HepG2 (cell line): ENCODE measurements around the gene COG5. TPM values are rescaled to one million over a fixed set of nuclear protein-coding genes. Genes with fewer than 3 reads are reported as not detected.

Source experiments
- ADNP ChIP-seq: sonication (generic); formaldehyde crosslinking; IDR thresholded peaks from 2 replicates; pipeline ENCODE4 v1.4.0; 2020; ENCODE audit warnings: missing genetic modification reagents
- DNMT3B ChIP-seq: conservative IDR thresholded peaks from 2 replicates; pipeline ENCODE4 v1.6.1; 2016; ENCODE audit warnings: missing biosample characterization, control low read depth
- NAIF1 ChIP-seq: sonication (generic); formaldehyde crosslinking; IDR thresholded peaks from 2 replicates; pipeline ENCODE4 v1.5.0; 2020; ENCODE audit warnings: mild to moderate bottlenecking, missing genetic modification reagents, borderline replicate concordance
- SALL2 ChIP-seq: sonication (generic); formaldehyde crosslinking; IDR thresholded peaks from 2 replicates; pipeline ENCODE4 v1.8.1; 2023; ENCODE audit warnings: mild to moderate bottlenecking, missing genetic modification reagents, inconsistent platforms
- SNAPC4 ChIP-seq: sonication (generic); formaldehyde crosslinking; IDR thresholded peaks from 2 replicates; pipeline ENCODE4 v1.4.0; 2020; ENCODE audit warnings: mild to moderate bottlenecking, missing genetic modification reagents
- THYN1 ChIP-seq: sonication (generic); formaldehyde crosslinking; IDR thresholded peaks from 2 replicates; pipeline ENCODE4 v1.8.1; 2023; ENCODE audit warnings: low read depth, mild to moderate bottlenecking, moderate library complexity, missing genetic modification reagents, borderline replicate concordance
- ZBTB1 ChIP-seq: sonication (generic); formaldehyde crosslinking; IDR thresholded peaks from 2 replicates; pipeline ENCODE4 v1.4.0; 2020; ENCODE audit warnings: missing genetic modification reagents, borderline replicate concordance
- ZBTB39 ChIP-seq: sonication (generic); formaldehyde crosslinking; IDR thresholded peaks from 2 replicates; pipeline ENCODE4 v1.5.0; 2020; ENCODE audit warnings: missing genetic modification reagents
- ZBTB8A ChIP-seq: sonication (generic); formaldehyde crosslinking; IDR thresholded peaks from 2 replicates; pipeline ENCODE4 v1.4.0; 2020; ENCODE audit warnings: mild to moderate bottlenecking, low read depth, missing genetic modification reagents, borderline replicate concordance
- ZHX2 ChIP-seq, 2 experiments: sonication (generic) in 1 of 2; formaldehyde crosslinking in 1 of 2; IDR thresholded peaks; 2 replicates each; pipeline versions ENCODE4 v1.6.1 to v1.9.0; 2014 to 2022; ENCODE audit warnings: antibody characterized with exemption in 1 of 2, borderline replicate concordance in 1 of 2, inconsistent platforms in 1 of 2, low read depth in 1 of 2, missing genetic modification reagents in 1 of 2
- ZNF430 ChIP-seq: sonication (generic); formaldehyde crosslinking; IDR thresholded peaks from 2 replicates; pipeline ENCODE4 v1.9.0; 2021; ENCODE audit warnings: mild to moderate bottlenecking, missing genetic modification reagents
- ZNF451 ChIP-seq: sonication (generic); formaldehyde crosslinking; IDR thresholded peaks from 2 replicates; pipeline ENCODE4 v1.5.0; 2020; ENCODE audit warnings: mild to moderate bottlenecking, missing genetic modification reagents
- ZNF704 ChIP-seq: sonication (generic); formaldehyde crosslinking; IDR thresholded peaks from 2 replicates; pipeline ENCODE4 v1.8.1; 2023; ENCODE audit warnings: mild to moderate bottlenecking, inconsistent platforms, moderate library complexity, missing genetic modification reagents, borderline replicate concordance
- polyA plus RNA-seq, 8 experiments: library from polyadenylated mRNA; depleted of rRNA in 3 of 8; stranded (reverse) in 7 of 8; unstranded in 1 of 8; fragments of >200 nt; fragmentation: Illumina TruSeq in 4 of 8; extraction: Trizol in 4 of 8; gene quantifications; 2 replicates each; pipeline versions ENCODE4 v1.2.1 to v1.2.3, GENCODE V29; 2011 to 2016; ENCODE audit warnings: low read depth in 4 of 8, missing spikeins in 1 of 8, mixed read lengths in 1 of 8; ENCODE audit not compliant: insufficient read depth in 1 of 8
- total RNA-seq, 5 experiments: library from RNA; depleted of rRNA; stranded (reverse); fragments of >200 nt; fragmentation: Illumina TruSeq; extraction: Trizol; gene quantifications; 2 replicates each; pipeline ENCODE4 v1.2.3, GENCODE V29; 2016; ENCODE audit warnings: low read depth in 1 of 5

COG5 gene
- total and polyA plus RNA-seq, 2 of the 13 experiments (the other 11 are each of a cell fraction or from before 2014, with no cell fraction given), result 20.4 to 31.3 TPM

GRCh38 chr7:107579885-107580715, 16.4 kb upstream of the COG5 start, which contains the start of gene BCAP29 (continued):
- TF ChIP-seq ZHX2 (IDR thresholded peaks at IDR 0.05; ENCODE audit: low read depth) (no peak), ZHX2 (CRISPR knock-in tag; IDR thresholded peaks at IDR 0.05; ENCODE audit: borderline replicate concordance) (no peak), ZBTB8A (CRISPR knock-in tag) (no peak), ZBTB1 (CRISPR knock-in tag) (no peak), ZBTB39 (CRISPR knock-in tag) (no peak), SNAPC4 (no peak), ZNF451 (CRISPR knock-in tag) (no peak), DNMT3B (CRISPR knock-in tag) (no peak), ZNF430 (CRISPR knock-in tag) (peak; percentile 36; the same call in 1 of the 2 replicates), ZNF704 (CRISPR knock-in tag) (no peak), NAIF1 (CRISPR knock-in tag) (no peak), SALL2 (no peak), THYN1 (CRISPR knock-in tag) (no peak), ADNP (CRISPR knock-in tag) (no peak)
